Posterior vena cava (tissue), 2 donors: ENCODE measurements around the gene ATRN. TPM values are rescaled to one million over a fixed set of nuclear protein-coding genes. Genes with fewer than 3 reads are reported as not detected.

Experiments used
- DNase-seq: peaks from one replicate; pipeline ENCODE4 v3.0.0-alpha.2; 2020; ENCODE audit warnings: low spot score
- intact Hi-C, 2 donors: fragments of 100-400 bp; cut with DNase I; formaldehyde crosslinking; loops; one replicate each; pipeline versions ENCODE4 v1.14.1 to v1.14.2; 2022 to 2023
- total RNA-seq, 2 donors: library from RNA; stranded (reverse); fragmentation: NEBNext Ultra II Directional; extraction: Animal tissue kit (Norgen Biotek cat#: 25700); gene quantifications; one replicate each; pipeline ENCODE4 v1.2.1, GENCODE V29; 2021
- donor health status: DM: yes; HTN: yes; CAD: no.
- donor health status: DM: yes; HTN: yes; CAD: no.

The ATRN gene
- total RNA-seq, 2 donors from 2014 or later: 21.3 to 26.1 TPM

DNA sequence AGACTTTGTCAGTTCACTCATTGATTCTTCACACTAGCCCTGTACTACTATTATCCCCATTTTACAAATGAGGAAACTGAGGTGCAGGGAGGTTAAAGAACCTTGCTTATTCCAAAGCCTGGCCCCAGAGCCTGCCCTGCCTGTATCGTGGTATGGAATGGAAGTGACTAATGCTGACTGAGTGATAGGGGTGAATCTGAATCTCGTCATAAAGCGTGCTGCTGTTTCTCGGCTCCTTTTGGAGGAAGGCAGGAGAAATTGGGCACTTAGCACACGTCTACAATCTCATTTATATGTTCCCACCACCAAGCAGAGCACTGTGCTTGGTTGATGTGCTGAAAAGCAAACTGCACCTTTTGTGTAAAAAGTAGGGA, 175.2 kb downstream of the ATRN start:
- intact Hi-C loops: no loop called here
- DNase-seq: no peak

DNA sequence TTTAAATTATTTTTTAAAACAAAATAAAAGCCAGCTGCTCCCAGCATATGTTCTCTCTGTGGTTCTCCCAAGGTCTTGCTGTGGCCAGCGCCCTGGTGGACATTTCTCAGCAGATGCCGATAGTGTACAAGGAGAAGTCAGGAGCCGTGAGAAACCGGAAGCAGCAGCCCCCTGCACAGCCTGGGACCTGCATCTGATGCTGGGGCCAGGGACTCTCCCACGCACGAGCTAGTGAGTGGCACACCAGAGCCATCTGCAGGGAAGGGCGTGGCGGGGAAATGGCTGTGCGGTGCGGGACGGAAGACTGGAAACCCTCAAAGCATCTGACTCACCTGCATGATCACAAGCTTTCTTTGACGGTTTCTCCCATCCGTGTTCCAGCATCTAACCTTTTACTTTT, 175.8 kb downstream of the ATRN start:
- intact Hi-C loops: no loop called here
- DNase-seq: peak; percentile 74

DNA sequence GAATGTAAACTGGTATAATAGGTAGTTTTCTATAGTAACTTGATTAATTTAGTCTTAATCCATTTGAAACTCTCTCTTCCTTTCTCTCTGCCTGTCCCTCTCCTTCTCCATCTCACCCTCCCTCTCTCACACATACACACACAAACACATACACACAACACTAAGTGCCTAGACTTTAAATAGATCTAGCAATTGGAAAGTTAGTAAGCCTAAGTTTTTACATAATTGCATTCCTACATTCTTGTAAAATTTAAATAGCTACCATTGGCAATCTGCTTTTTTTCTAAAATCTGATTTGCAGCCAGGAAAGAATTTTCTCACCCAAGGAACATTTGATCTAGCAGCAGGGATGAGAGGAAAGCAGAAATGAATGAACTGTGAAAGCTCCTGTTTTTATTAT, 176.7 kb downstream of the ATRN start:
- intact Hi-C loops: no loop called here
- DNase-seq: no peak

DNA sequence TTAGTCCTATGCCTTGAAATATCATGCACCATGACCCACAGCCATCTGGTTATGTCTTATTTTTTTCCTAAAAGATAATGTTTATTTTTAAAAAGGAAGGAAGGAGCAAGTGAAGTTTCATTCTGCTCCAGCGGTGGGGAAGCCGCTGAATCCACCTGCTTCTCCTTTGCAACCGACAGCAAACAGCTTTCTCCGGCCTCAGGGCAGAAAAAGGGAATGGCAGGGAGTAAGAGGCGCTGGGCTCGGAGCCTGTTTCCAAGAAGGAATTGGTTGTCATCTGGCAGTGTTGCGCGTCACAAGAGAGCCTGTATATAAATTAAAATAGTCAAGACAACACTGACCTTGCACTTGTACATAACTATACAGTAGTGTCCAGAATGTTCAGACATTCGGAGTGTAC, 178.1 kb downstream of the ATRN start:
- intact Hi-C loops: no loop called here
- DNase-seq: no peak

- intact Hi-C loops: loop anchor here in 1 of 2 donors (10.0 kb wide), 1 partner anchor 1223 kb away; no protein-coding TSS in a partner anchor
- no peak for DNase-seq
Measured at GRCh38 chr20:3651204-3651962, 180.6 kb downstream of the ATRN start.

- intact Hi-C loops: loop anchor here in 1 of 2 donors (10.0 kb wide), 1 partner anchor 1223 kb away; no protein-coding TSS in a partner anchor
- peak; percentile 52 for DNase-seq
Measured at GRCh38 chr20:3652221-3652620, 181.4 kb downstream of the ATRN start.

GRCh38 chr20:3652676-3653596, 182.1 kb downstream of the ATRN start:
- intact Hi-C loops: loop anchor here in 1 of 2 donors (10.0 kb wide), 1 partner anchor 1222 kb away; no protein-coding TSS in a partner anchor

GRCh38 chr20:3653921-3654320, 183.1 kb downstream of the ATRN start:
- DNase-seq: no peak
- intact Hi-C loops: loop anchor here in 1 of 2 donors (10.0 kb wide), 1 partner anchor 1221 kb away; no protein-coding TSS in a partner anchor

More at GRCh38 chr20:3652676-3653596, 182.1 kb downstream of the ATRN start:
- DNase-seq: peak; percentile 64

GRCh38 chr20:3654326-3655130, 183.7 kb downstream of the ATRN start:
- intact Hi-C loops: loop anchor here in 1 of 2 donors (10.0 kb wide), 1 partner anchor 1220 kb away; no protein-coding TSS in a partner anchor
- DNase-seq: peak; percentile 58

GRCh38 chr20:3655131-3655405, 184.2 kb downstream of the ATRN start:
- intact Hi-C loops: loop anchor here in 1 of 2 donors (10.0 kb wide), 1 partner anchor 1220 kb away; no protein-coding TSS in a partner anchor
- DNase-seq: no peak

- DNase-seq: peak; percentile 64
- intact Hi-C loops: loop anchor here in 1 of 2 donors (10.0 kb wide), 1 partner anchor 1217 kb away; no protein-coding TSS in a partner anchor
Measured at GRCh38 chr20:3658019-3658715, 187.3 kb downstream of the ATRN start.

- intact Hi-C loops: loop anchor here in 1 of 2 donors (10.0 kb wide), 1 partner anchor 1216 kb away; no protein-coding TSS in a partner anchor
Measured at GRCh38 chr20:3658716-3659491, 188.1 kb downstream of the ATRN start.

GRCh38 chr20:3659492-3660261, 188.9 kb downstream of the ATRN start:
- intact Hi-C loops: loop anchor here in 1 of 2 donors (10.0 kb wide), 1 partner anchor 1215 kb away; no protein-coding TSS in a partner anchor
- DNase-seq: no peak

More at GRCh38 chr20:3658716-3659491, 188.1 kb downstream of the ATRN start:
- peak; percentile 42 for DNase-seq

DNA sequence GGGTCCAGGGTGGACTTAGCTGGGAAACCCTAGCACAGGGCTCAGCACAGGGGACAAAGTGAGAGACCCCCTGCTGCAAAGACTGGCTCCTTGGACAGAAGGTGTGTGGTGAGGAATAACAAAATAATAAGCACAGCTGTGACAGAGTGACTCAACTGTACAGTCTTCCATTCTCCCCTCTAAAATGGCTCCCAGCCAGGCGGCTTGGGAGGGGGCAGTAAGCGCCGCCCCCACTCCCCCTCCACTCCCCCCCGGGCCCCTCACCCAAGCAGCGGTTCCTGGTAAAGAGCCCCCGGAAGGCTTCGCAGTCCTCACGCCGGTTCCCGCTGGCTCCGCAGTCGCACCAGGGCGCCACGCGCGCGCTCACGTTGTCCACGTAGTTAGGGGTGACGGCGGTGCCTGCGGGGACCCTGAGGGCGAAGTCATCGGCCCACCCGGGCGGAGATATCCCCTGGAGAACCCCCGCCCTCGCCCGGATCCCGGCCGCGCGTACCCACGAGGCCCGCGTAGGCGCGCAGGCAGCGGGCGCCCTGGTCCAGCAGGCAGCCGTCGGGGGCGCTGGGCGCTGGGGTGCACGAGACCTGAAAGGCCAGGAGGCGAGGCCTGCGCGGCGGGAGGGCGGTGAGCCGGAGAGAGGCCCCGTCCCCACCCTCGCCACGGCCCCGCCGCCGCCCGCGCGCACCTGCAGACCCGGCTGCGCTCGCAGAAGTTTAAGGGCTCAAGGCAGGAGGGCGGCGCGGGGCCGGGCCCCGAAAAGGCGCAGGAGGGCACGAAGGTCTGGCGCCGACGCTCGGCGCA, 189.6 kb downstream of the ATRN start:
- intact Hi-C loops: no loop called here
- DNase-seq: peak; percentile 77

GRCh38 chr20:3661060-3661813, 190.4 kb downstream of the ATRN start:
- DNase-seq: peak; percentile 74
- intact Hi-C loops: no loop called here
